Muscle layer of colon (tissue), 2 donors: Measurements from ENCODE around the gene LRRC1.

Experiments
- H3K27ac ChIP-seq: one replicate; pipeline ENCODE4 v1.7.0; 2013; ENCODE audit warnings: low read depth, mild to moderate bottlenecking, low read length, moderate library complexity
- H3K27me3 ChIP-seq, 2 donors: one replicate each; pipeline ENCODE4 v1.7.0; 2013; ENCODE audit warnings: low read length in 2 of 2, mild to moderate bottlenecking in 2 of 2; ENCODE audit not compliant: insufficient read depth in 2 of 2, control insufficient read depth in 1 of 2
- H3K36me3 ChIP-seq: one replicate; pipeline ENCODE4 v1.7.0; 2013; ENCODE audit warnings: mild to moderate bottlenecking, low read length; ENCODE audit not compliant: insufficient read depth
- H3K4me1 ChIP-seq: one replicate; pipeline ENCODE4 v1.7.0; 2013; ENCODE audit warnings: mild to moderate bottlenecking, low read length; ENCODE audit not compliant: insufficient read depth
- H3K4me3 ChIP-seq, 2 donors: one replicate each; pipeline ENCODE4 v1.7.0; 2013; ENCODE audit warnings: low read length in 2 of 2, low read depth in 1 of 2, mild to moderate bottlenecking in 1 of 2, moderate library complexity in 1 of 2
- H3K9ac ChIP-seq: one replicate; pipeline ENCODE4 v1.7.0; 2013; ENCODE audit warnings: low read length
- H3K9me3 ChIP-seq: one replicate; pipeline ENCODE4 v1.7.0; 2013; ENCODE audit warnings: mild to moderate bottlenecking, low read length
- donor health status: abdominal sarcoma.
- donor health status: Adenocarcinoma of cecum.

LRRC1 gene

DNA sequence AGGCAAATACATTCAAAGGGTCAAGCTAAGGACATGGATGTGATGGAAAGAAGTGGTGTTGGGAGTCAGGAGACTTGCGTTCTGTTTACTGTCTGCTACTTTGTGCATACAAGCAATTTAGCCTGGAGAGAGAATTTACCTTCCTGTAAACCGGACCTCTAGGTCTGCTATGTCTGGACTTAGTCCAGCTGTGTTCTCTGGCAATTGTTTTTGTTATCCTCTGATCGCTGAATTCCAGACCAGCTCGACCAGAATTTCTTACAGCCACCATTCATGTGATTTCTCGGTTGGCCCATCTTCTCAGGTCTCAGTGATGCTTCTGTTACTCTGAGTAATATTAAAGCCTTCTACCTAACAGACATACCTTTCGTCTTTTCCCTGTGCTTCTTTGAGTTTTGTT lies 75.2 kb downstream of the LRRC1 start:
- Histone ChIP-seq H3K4me3 (no peak overlapping the region), H3K9ac (no peak overlapping the region), H3K9me3 (no peaks in the 10 kb centered on the region), H3K27me3 (no peaks in the 10 kb centered on the region), H3K4me1 (no peaks in the 10 kb centered on the region), H3K36me3 (no peaks in the 10 kb centered on the region), H3K27ac (no peak overlapping the region)

DNA sequence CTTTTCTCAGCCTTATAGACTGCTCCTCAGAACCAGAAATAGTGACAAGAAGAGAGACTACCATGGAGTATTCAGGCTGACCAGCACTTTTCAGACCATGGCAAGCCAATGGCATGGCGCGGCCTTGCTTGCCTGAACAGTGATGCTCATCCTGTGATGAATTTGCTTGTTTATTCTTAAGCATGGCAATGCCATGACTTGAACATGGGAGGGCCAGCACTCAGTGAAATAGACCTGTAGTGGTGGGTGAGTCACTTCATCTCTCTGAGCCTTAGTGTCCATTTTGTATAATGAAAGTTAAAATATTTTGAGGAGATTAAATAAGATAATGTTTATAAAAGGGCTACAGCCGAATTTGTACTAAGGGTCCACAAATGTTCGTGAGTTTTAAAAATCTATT lies 79.1 kb downstream of the LRRC1 start:
- no peak overlapping the region for H3K4me3 ChIP-seq
- H3K9ac ChIP-seq = no peak overlapping the region
- H3K36me3 ChIP-seq = no peaks in the 10 kb centered on the region
- no peak overlapping the region for H3K27ac ChIP-seq
- no peaks in the 10 kb centered on the region for H3K27me3 ChIP-seq
- no peaks in the 10 kb centered on the region for H3K9me3 ChIP-seq
- H3K4me1 ChIP-seq = no peaks in the 10 kb centered on the region

DNA sequence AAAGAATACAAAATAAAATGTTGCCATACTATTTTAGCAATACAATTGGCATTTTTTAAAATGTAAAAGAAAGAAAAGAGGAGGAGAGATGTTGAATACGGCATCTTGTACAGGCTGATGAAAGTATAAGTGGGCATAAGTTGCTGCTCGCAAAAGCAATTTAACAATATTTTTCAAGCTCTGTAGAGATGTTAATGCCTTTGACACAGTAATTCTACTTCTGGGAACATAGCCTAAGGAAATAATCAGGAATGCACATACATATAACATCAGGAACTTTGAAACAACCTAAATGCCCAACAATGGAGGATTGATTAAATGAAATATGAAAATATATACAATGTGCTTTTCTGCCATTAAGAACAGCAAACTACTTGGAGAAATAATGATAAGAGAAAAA lies 80.2 kb downstream of the LRRC1 start:
- no peaks in the 10 kb centered on the region for H3K4me1 ChIP-seq
- H3K27me3 ChIP-seq = no peaks in the 10 kb centered on the region
- H3K27ac ChIP-seq = no peak overlapping the region
- H3K9me3 ChIP-seq = no peaks in the 10 kb centered on the region
- no peak overlapping the region for H3K4me3 ChIP-seq
- no peaks in the 10 kb centered on the region for H3K36me3 ChIP-seq
- no peak overlapping the region for H3K9ac ChIP-seq

DNA sequence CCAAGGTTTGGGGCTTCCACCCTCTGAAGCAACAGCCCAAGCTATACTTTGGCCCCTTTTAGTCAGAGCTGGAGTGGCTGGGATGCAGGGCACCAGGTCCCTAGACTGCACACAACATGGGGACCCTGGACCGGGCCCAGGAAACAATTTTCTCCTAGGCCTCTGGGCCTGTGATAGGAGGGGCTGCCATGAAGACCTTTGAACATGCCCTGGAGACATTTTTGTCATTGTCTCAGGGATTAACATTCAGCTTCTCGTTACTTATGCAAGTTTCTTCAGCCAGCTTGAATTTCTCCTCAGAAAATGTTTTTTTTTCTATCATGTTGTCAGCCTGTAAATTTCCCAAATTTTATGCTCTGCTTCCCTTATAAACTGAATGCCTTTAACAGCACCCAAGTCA lies 82.3 kb downstream of the LRRC1 start:
- H3K9ac ChIP-seq = no peak overlapping the region
- no peaks in the 10 kb centered on the region for H3K27me3 ChIP-seq
- no peak overlapping the region for H3K27ac ChIP-seq
- H3K4me1 ChIP-seq = no peaks in the 10 kb centered on the region
- H3K4me3 ChIP-seq = no peak overlapping the region
- H3K36me3 ChIP-seq = no peaks in the 10 kb centered on the region
- H3K9me3 ChIP-seq = no peaks in the 10 kb centered on the region

DNA sequence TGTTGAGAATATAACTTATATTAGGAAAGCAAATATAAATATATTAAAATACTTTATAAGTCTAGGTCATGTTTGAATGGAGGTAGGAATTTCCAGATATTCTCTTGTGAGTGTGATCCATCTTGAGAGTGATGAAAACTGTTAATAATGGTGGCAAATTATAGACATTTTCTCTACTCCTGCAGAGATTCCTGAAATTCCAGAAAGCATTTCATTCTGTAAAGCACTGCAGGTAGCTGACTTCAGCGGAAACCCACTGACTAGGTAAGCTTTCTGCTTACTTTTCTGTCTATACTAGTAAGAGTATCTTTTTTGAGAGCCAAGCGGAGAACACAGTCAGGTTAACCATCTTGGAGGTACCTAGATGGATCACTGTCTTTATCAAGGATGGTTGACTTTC lies 84.0 kb downstream of the LRRC1 start:
- no peaks in the 10 kb centered on the region for H3K4me1 ChIP-seq

DNA sequence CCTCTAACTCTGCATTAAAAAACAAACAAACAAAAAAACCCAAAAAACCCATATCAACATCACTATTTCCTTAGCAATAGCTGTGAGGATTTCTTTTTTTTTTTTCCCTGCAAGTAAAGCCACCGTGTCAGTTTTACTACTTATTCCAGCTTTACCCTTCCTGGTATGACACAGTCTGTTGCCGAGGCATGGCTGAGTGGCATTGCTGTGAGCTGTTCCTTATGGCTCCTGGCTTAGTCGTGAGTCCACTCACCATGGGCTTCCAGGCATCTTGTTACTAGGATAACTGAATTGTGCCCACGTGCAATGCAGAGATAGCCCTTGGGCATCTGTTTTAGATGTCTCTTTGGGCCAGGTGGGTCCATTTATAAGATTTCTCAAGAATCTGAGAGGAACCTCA lies 84.8 kb downstream of the LRRC1 start:
- Histone ChIP-seq H3K36me3 (no peaks in the 10 kb centered on the region), H3K27ac (no peak overlapping the region), H3K27me3 (no peaks in the 10 kb centered on the region), H3K9me3 (no peaks in the 10 kb centered on the region), H3K4me3 (no peak overlapping the region), H3K4me1 (no peaks in the 10 kb centered on the region), H3K9ac (no peak overlapping the region)

More for the DNA sequence above, 84.0 kb downstream of the LRRC1 start:
- no peak overlapping the region for H3K27ac ChIP-seq
- H3K9ac ChIP-seq = no peak overlapping the region
- no peaks in the 10 kb centered on the region for H3K36me3 ChIP-seq
- H3K9me3 ChIP-seq = no peaks in the 10 kb centered on the region
- no peak overlapping the region for H3K4me3 ChIP-seq
- no peaks in the 10 kb centered on the region for H3K27me3 ChIP-seq

DNA sequence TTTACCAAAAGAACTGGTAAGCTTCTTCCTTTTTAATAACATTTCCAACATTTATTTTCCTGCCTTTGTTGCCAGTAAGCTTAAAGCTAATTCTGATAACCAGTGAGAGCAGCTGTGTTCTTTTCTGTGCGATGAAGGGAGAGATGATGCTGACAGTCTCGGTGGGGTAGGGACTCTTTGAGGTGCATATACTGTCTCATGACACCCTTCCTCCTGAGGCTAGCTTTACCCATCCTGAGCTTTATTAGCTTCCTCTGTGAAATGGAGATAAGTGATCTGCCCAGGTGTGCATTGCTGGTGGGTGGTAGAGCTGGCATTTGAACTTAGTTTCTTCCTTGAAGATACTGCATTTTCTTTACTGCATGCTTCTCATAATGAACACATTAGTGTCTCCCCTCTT lies 92.5 kb downstream of the LRRC1 start:
- Histone ChIP-seq H3K27me3 (no peaks in the 10 kb centered on the region), H3K36me3 (no peaks in the 10 kb centered on the region), H3K9ac (no peak overlapping the region), H3K9me3 (no peaks in the 10 kb centered on the region), H3K27ac (no peak overlapping the region), H3K4me1 (no peaks in the 10 kb centered on the region), H3K4me3 (no peak overlapping the region)

DNA sequence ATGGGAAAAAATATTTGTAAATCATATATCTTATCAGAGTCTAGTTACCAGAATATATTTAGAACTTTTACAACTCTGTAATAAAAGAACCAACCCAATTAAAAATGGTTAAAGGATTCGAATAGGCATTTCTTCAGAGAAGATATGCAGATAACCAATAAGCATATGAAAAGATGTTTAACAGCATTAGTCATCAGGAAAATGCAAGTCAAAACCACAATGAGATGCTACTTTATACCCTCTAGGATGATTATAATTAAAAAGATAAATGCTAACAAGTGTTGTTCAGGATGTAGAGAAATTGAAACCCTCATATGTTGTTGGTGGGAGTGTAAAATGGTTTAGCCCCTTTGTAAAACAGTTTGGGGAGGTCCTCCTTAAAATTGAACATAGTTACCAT lies 94.1 kb downstream of the LRRC1 start:
- Histone ChIP-seq H3K27me3 (no peaks in the 10 kb centered on the region), H3K9ac (no peak overlapping the region), H3K4me1 (no peaks in the 10 kb centered on the region), H3K9me3 (no peaks in the 10 kb centered on the region), H3K4me3 (no peak overlapping the region), H3K27ac (no peak overlapping the region), H3K36me3 (no peaks in the 10 kb centered on the region)

DNA sequence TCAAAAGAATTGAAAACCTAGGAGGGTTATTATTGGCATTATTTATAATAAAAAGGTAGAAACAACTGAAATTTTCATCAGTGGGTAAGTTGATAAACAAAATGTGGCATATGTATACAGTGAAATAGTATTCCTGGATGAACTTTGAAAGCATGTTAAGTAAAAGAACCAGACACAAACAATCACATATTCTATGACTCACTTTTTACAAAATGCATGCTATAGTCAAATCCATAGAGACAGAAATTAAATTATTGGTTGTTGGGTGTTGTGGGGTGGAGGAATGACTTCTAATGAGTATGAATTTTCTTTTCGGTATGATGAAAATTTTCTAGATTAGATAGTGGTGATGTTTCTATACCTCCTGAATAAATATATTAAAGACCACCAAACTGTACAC lies 94.6 kb downstream of the LRRC1 start:
- Histone ChIP-seq H3K4me3 (no peak overlapping the region), H3K4me1 (no peaks in the 10 kb centered on the region), H3K36me3 (no peaks in the 10 kb centered on the region), H3K9ac (no peak overlapping the region), H3K27me3 (no peaks in the 10 kb centered on the region), H3K27ac (no peak overlapping the region), H3K9me3 (no peaks in the 10 kb centered on the region)

DNA sequence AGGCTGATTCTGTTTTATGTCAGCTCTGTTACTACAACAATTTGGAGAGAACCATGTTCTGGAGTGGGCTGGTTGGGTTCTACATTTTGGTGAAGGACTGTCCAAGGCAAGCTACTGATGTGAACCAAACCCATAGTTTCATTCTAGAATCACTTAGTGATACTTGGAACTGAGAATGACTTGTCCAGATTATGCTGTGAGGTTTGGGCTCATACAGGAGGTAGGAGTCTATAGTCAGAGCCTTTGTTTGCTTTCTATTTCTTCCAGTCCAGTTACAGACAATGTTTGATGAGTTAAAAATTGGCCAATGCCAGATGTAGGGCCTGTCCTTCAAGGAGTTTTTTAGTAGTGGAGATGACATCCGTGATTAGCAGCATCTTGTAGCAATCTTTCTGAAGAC lies 97.9 kb downstream of the LRRC1 start:
- Histone ChIP-seq H3K9ac (no peak overlapping the region), H3K27me3 (no peaks in the 10 kb centered on the region), H3K9me3 (no peaks in the 10 kb centered on the region), H3K4me3 (no peak overlapping the region), H3K36me3 (no peaks in the 10 kb centered on the region), H3K27ac (no peak overlapping the region), H3K4me1 (peaks cover 7% of the 10 kb centered on the region)

DNA sequence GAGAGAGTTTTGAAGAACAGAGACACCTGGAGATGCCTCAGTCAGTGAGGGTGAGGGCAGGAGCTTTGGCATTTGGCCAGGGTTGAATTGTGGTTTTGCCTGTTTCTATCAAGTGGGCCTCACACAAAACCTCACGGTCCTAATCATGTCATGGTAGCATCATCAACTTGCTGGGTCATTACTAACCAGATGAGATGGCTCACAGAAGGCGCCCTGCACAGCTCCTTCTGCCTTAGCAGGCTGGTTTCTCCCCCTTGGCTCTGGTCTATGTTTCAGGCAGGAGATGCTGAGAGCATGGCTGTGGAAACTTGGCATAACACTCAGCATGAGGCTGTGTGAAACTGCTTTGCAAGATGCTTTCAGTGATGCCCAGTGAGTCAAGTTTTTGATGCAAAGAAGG lies 99.3 kb downstream of the LRRC1 start:
- Histone ChIP-seq H3K4me1 (peaks cover 7% of the 10 kb centered on the region), H3K9ac (no peak overlapping the region), H3K27ac (no peak overlapping the region), H3K36me3 (no peaks in the 10 kb centered on the region), H3K9me3 (no peaks in the 10 kb centered on the region), H3K27me3 (no peaks in the 10 kb centered on the region), H3K4me3 (no peak overlapping the region)

DNA sequence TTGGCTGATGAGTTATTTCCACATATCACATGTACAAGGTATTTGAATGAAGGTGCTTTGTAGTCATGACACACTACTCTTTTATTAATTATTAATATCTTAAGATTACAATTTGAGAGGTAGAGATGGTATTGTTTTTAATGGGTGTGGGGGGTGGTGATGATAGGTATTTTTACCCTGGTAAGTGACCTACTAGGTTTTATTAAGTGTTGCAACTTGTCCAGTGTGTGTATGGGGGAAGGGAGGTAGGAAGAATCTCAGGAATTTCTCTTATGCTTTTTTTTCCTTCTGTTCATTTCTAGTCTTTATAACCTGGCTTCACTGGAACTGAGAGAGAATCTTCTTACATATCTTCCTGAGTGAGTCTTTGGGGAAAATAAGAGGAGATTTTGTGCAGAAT lies 101.4 kb downstream of the LRRC1 start:
- peaks cover 7% of the 10 kb centered on the region for H3K4me1 ChIP-seq
- H3K27ac ChIP-seq = no peak overlapping the region
- no peak overlapping the region for H3K9ac ChIP-seq
- no peak overlapping the region for H3K4me3 ChIP-seq
- peaks cover 14% of the 10 kb centered on the region for H3K36me3 ChIP-seq
- no peaks in the 10 kb centered on the region for H3K27me3 ChIP-seq
- no peaks in the 10 kb centered on the region for H3K9me3 ChIP-seq
